GM18517 (cell line): ENCODE data around the gene GID4.

Source experiments
- ATAC-seq: cut with Tn5 transposase; IDR thresholded peaks from one replicate; pipeline ENCODE4 v1.9.1; 2021; ENCODE audit warnings: mild to moderate bottlenecking, moderate library complexity; ENCODE audit not compliant: unreplicated experiment

Gene GID4

GRCh38 chr17:18094409-18094807, 55.2 kb downstream of the GID4 start:
- ATAC-seq: no peak

GRCh38 chr17:18099516-18099915, 60.3 kb downstream of the GID4 start:
- no peak for ATAC-seq

DNA sequence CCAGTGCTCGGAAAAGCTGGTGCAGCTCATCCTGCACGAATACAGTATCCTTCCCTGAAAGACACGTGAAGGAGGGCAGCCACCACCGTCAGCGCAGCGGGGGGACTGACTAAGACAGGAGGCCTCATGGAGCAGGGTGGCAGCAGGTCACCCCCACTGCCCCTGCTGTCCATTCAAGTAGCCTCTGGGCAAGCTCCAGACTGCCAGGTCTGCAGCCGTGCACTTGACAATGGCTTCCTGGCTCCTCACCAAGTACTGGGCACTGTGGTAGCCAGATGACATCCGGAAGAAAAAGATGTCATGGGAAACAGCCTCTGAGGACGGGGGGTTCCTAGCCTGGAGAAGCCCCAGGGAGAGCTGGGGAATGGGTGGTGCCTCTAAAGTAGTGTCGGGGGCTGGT, 61.4 kb downstream of the GID4 start:
- ATAC-seq: no peak

DNA sequence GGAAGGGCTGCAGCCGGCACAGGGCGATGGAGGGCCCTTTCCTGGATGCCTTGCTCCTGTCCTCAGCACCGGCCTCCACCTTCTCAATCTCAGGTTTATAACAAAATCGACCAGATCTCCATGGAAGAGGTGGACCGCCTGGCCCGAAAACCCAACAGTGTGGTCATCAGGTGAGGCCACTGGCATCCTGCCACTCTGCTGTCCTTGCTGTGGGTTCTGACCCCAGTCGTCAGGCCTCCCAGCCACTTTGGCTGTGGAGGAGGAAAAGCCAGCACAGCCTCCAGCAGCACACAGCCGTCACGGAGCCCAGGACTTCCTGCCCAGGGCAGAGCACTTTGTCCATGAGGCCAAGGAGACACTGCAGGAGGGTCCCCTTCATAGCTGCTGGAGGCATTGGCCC, 62.6 kb downstream of the GID4 start:
- no peak for ATAC-seq

- ATAC-seq: no peak
These were observed 63.4 kb downstream of the GID4 start for GRCh38 chr17:18102640-18103039.

GRCh38 chr17:18105027-18105426, 65.8 kb downstream of the GID4 start:
- no peak for ATAC-seq

DNA sequence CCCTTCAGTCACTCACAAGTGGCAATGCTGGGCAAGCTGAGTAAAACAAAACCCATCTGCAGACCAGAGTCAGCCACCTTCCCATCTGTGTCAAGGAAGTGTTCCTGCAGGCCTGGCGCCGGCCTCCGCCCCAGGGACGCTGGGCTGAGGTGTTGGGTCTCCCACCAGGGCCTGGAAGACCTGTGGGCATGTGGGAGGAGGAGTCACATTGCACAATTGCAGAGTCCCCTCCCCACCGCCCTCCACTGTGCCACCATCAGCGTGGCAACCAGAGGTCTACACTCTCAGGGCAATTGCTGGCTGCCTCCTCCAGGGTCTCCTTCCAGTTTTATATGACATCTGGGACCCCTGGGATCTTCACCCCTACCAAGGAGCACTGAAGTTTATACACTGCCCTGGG, 66.4 kb downstream of the GID4 start:
- ATAC-seq: no peak

GRCh38 chr17:18106211-18106610, 67.0 kb downstream of the GID4 start:
- no peak for ATAC-seq

DNA sequence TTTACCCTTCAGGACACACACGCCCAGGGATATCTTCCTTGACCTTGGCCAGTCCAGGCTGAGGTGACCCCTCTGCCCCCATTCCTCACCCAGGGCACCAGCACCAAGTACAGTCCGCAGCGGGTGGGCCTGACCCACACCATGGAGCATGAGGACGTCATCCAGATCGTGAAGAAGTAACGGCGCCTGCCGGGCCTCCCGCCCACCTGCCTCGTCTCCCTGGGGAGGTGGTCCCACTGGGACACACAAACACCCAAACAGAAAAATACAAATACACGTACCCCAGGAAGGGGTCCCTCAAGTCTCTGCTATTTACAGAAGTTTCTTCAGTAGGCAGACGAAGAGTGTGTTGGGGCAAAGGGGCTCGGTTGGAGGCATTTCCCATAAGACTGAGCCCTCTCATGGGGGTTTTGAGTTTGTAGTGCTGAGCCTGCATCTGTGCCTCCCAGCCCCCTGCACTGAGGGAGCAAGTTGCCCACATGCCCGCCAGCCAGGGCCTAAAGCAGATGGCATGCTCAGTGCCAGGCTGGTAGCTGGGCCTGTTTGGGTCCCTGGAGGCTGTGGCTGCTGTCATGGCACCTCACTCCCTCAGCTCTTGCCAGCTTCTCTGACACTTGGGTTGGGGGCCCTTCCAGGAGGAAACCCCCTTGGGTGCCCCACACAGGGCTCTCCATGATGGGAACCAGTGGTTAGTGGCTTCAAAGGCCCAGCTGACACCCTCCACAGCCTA, 68.0 kb downstream of the GID4 start:
- no peak for ATAC-seq

GRCh38 chr17:18107971-18108370, 68.8 kb downstream of the GID4 start:
- no peak for ATAC-seq

- no peak for ATAC-seq
These were observed 69.4 kb downstream of the GID4 start, which contains the start of gene MYO15A for GRCh38 chr17:18108401-18109312. Gene MYO15A, plus strand, starts transcription at chr17:18108756. Its CDS starts 10,045 bp downstream, at chr17:18118801.

DNA sequence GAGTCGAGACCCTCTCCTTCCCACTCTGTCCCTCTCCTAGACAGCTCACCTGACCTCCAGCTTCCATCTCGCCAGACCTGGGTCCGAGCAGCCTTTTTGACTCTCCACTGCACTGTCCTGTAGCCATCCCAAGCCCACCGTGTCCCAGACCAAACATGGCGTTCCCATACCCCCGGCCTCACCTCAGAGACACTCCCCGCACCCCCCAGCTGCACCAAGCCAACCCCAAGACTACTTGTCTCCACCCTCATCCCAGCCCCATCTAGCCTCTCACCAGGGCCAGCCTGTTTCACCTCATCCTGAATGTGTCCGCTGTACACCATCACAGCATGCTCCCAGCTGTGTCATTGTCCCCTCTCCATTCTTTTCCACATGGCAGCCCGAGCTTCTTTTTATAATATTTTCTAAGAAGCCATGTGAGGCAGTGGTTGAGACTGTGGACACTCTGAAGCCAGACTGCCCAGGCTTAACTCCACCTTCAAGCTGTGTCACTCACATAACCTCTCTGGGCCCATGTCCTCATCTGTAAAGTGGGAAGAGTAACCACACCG, 70.8 kb downstream of the GID4 start:
- no peak for ATAC-seq

- ATAC-seq: no peak
These were observed 71.5 kb downstream of the GID4 start for GRCh38 chr17:18110636-18111145.

- ATAC-seq: no peak
These were observed 72.2 kb downstream of the GID4 start for GRCh38 chr17:18111330-18111971.

- no peak for ATAC-seq
These were observed 76.3 kb downstream of the GID4 start for GRCh38 chr17:18115517-18115916.

- ATAC-seq: no peak
These were observed 76.9 kb downstream of the GID4 start for GRCh38 chr17:18116078-18116477.

DNA sequence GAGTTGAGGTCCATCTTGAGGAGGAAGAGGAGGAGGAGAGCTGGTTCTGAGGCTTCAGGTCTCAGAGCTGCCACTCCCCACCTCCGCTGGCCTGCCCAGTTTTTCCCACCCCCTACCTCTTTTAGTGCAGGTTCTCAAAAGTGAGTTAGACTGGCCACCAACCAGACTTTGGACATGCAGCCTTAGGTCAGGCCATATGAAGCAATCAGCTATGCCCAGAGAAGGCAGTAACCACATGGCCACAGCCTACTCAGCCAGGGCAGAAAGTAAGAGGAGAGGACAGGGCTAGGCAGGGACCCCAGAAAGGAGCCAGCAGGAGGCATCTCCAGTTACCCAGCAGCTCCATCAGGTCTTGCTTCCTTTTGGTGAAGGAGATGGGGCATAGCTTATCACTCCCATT, 78.3 kb downstream of the GID4 start:
- no peak for ATAC-seq
